GM12864 (cell line): Measurements from ENCODE around the gene SLC16A10.
"Not testable (repeated sequence)": the region's sequence is repeated elsewhere in the genome, so short reads cannot be mapped to it uniquely, and the experiment has no call there.

ENCODE experiments used
- DNase-seq: peaks from one replicate; pipeline ENCODE4 v3.0.0-alpha.2; 2011; ENCODE audit warnings: low read depth
- H3K4me3 ChIP-seq: 2 replicates; pipeline ENCODE4 v1.5.1; 2011; ENCODE audit warnings: mild to moderate bottlenecking, low read depth, low read length, control low read depth
- TF ChIP-seq, protein P1 (sequence below): IDR thresholded peaks from 2 replicates; pipeline ENCODE4 v1.5.1; 2011; ENCODE audit warnings: low read depth, mild to moderate bottlenecking, moderate library complexity, low read length, control low read depth, inconsistent platforms; ENCODE audit errors: missing control alignments

The SLC16A10 gene

DNA sequence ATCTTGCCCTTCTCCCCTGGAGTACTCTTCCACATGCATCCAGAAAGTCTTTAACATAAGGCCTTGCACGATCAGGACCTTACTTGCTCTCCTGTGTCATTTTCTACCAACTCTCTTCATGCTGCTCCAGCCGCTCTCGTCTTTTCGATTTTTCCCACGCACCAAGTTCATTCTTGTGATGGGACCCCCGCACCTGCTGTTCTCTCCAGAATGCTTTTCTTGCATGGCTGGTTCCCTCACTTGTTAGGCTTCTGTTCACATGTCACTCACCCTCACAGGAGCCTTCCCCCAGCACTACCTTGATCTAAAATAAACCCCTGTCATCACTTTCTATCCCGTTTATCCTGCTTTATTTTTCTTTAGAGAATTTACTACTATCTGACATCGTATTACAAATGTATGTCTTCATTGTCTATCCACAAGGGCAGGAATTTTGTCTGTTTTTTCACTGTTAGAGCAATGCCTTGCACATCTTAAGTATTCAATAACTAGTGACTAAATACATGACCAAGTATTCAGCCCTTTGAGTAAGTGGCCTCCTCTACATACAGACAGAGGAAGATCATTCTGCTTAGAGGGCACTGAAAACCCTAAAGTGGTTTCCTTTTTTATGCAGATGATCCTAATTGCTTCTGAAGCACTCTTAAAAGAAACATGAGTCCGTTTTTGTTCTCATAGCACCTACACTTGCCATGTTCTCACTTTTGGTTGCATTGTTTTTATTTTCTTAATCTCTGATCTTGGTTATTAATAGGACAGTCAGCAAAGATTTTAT, 166.9 kb downstream of the SLC16A10 start:
- DNase-seq = no peak
- TF ChIP-seq, protein P1, sequence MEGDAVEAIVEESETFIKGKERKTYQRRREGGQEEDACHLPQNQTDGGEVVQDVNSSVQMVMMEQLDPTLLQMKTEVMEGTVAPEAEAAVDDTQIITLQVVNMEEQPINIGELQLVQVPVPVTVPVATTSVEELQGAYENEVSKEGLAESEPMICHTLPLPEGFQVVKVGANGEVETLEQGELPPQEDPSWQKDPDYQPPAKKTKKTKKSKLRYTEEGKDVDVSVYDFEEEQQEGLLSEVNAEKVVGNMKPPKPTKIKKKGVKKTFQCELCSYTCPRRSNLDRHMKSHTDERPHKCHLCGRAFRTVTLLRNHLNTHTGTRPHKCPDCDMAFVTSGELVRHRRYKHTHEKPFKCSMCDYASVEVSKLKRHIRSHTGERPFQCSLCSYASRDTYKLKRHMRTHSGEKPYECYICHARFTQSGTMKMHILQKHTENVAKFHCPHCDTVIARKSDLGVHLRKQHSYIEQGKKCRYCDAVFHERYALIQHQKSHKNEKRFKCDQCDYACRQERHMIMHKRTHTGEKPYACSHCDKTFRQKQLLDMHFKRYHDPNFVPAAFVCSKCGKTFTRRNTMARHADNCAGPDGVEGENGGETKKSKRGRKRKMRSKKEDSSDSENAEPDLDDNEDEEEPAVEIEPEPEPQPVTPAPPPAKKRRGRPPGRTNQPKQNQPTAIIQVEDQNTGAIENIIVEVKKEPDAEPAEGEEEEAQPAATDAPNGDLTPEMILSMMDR = no peak

DNA sequence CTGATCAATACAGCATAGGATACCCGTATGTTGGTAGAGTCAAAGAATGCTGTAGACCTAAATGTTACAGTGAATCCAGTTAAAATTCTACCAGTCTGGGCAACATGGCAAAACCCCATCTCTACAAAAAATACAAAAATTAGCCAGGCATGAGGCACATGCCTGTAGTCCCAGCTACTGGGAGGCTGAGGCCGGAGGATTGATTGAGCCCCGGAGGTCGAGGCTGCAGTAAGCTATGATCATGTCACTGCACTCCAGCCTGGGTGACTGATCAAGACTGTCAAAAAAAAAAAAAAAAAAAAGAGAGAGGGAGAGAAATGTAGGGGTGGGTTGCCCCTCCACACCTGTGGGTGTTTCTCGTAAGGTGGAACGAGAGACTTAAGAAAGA, 167.5 kb downstream of the SLC16A10 start:
- TF ChIP-seq, protein P1 = no peak
- no peak for DNase-seq
- no peak overlapping the region for H3K4me3 ChIP-seq

More for the DNA sequence above, 166.9 kb downstream of the SLC16A10 start:
- no peak overlapping the region for H3K4me3 ChIP-seq

DNA sequence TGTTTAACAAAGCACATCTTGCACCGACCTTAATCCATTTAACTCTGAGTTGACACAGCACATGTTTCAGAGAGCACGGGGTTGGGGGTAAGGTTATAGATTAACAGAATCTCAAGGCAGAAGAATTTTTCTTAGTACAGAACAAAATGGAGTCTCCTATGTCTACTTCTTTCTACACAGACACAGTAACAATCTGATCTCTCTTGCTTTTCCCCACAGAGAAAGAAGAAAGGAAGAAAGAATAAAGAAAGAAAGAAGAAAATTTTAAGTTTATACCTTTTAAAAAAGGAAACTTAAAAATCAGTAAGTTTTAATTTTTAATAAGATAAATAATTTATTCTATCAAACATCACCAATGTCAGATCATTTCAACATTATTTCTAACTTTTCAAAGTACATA, 168.5 kb downstream of the SLC16A10 start:
- DNase-seq, H3K4me3 ChIP-seq: not testable (repeated sequence)

DNA sequence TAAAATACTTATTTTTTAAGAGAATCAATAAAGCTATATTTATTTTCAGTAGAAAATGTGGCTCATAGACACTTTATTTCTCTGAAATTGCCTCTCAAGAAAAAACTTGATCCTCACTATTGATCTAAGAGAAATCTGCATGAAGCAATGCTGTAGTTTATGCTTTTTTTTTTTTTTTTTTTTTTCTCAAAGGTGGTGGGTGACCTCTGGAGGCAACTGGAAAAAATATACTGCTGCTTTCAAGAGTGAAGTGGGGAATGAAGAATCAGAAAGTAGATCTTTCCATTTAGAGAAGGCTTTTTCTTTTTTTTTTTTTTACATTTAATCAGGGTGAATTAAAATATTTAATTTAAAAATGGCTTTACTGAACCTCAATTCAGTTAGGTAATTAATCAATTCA, 169.3 kb downstream of the SLC16A10 start:
- TF ChIP-seq, protein P1 = no peak
- no peak overlapping the region for H3K4me3 ChIP-seq
- DNase-seq = no peak

GRCh38 chr6:111258010-111258409, 170.7 kb downstream of the SLC16A10 start:
- TF ChIP-seq, protein P1 = no peak
- no peak for DNase-seq
- no peak overlapping the region for H3K4me3 ChIP-seq

- peak overlapping the region; percentile 24 for H3K4me3 ChIP-seq
- TF ChIP-seq, protein P1 = no peak
- DNase-seq = no peak
Measured at GRCh38 chr6:111258615-111259088, 171.3 kb downstream of the SLC16A10 start.

DNA sequence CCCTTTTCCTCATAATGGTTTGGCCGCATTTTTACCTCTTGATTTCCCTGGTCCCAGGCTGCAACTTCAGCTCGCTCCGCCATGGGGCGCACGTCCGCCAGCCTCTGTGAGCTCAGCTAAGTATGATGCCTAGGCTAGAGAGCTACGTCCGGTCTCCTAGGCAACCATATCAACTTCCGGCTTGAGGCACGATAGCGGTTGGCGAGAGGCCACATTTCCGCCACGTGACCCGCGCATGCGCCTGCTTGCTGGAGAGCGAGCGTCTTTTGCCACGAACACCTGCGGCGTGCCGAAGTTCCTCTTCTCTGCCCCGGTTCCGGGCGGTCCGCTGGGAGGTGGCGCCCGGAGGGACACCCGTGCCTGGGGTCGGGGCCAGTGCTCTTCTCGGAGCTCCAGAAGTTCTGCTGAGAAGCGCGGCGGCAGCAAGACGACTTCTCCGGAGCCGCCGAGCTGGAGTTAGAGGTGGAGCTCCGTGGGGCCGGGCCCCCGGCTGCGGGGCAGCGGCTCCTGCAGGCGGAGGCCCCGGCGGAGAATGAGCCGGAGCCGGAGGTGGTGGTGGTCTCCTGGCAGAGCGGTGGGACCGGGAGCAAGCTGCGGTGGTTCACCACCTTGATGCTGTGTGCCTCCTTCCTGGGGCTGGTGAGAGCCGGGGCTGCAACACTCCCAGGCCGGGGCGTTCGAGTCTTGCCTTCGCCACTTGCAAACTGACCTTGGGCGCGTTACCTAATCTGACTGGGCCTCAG, 172.0 kb downstream of the SLC16A10 start:
- TF ChIP-seq, protein P1 = peak; percentile 96
- peak overlapping the region; percentile 89 for H3K4me3 ChIP-seq
- peak; percentile 99 for DNase-seq
